ENCODE measurements around the gene PAX5. TPM values are rescaled to one million over a fixed set of nuclear protein-coding genes. Genes with fewer than 3 reads are reported as not detected.

The PAX5 gene
- total and polyA plus RNA-seq, 3 donors from 2014 or later, result 0.79 to 1.9 (median 1.3) TPM

- H3K4me3 ChIP-seq, result no peak overlapping the region
- no peak overlapping the region for H3K27ac ChIP-seq
- H3K4me1 ChIP-seq, result no peaks in the 10 kb centered on the region
- no peaks in the 10 kb centered on the region for H3K36me3 ChIP-seq (ENCODE audit: low read depth, missing control alignments)
- no peak for DNase-seq
- no peaks in the 10 kb centered on the region for H3K9me3 ChIP-seq
- intact Hi-C loops (cut with DNase I; ENCODE audit: low total_unique reads), result no loop called here
- 86 to 89% methylated on average over 13 to 21 of the region's 21 CpGs for WGBS, 2 donors
- TF ChIP-seq CTCF (IDR thresholded peaks at IDR 0.05), result no peak
- no peak for TF ChIP-seq POLR2A (IDR thresholded peaks at IDR 0.05)
- H3K27me3 ChIP-seq, result no peaks in the 10 kb centered on the region
Measured at GRCh38 chr9:36966371-36967097, 67.5 kb downstream of the PAX5 start.

- Histone ChIP-seq H3K27me3 (no peaks in the 10 kb centered on the region), H3K36me3 (ENCODE audit: low read depth, missing control alignments) (no peaks in the 10 kb centered on the region), H3K4me1 (no peaks in the 10 kb centered on the region), H3K4me3 (no peak overlapping the region), H3K27ac (no peak overlapping the region), H3K9me3 (no peaks in the 10 kb centered on the region)
- 94 to 98% methylated on average over 7 of the region's 7 CpGs for WGBS, 2 donors
- intact Hi-C loops (cut with DNase I; ENCODE audit: low total_unique reads), result no loop called here
- TF ChIP-seq CTCF (IDR thresholded peaks at IDR 0.05) (no peak), POLR2A (IDR thresholded peaks at IDR 0.05) (no peak)
- no peak for DNase-seq
Measured at GRCh38 chr9:36964791-36965190, 69.3 kb downstream of the PAX5 start.

GRCh38 chr9:36963346-36963745 lies 70.7 kb downstream of the PAX5 start:
- Histone ChIP-seq H3K27me3 (no peaks in the 10 kb centered on the region), H3K4me3 (no peak overlapping the region), H3K27ac (no peak overlapping the region), H3K36me3 (ENCODE audit: low read depth, missing control alignments) (no peaks in the 10 kb centered on the region), H3K4me1 (no peaks in the 10 kb centered on the region), H3K9me3 (no peaks in the 10 kb centered on the region)
- TF ChIP-seq POLR2A (IDR thresholded peaks at IDR 0.05), result no peak
- no peak for TF ChIP-seq CTCF (IDR thresholded peaks at IDR 0.05)
- intact Hi-C loops (cut with DNase I; ENCODE audit: low total_unique reads), result no loop called here
- 80 to 82% methylated on average over 7 of the region's 7 CpGs for WGBS, 2 donors
- DNase-seq, result no peak

DNA sequence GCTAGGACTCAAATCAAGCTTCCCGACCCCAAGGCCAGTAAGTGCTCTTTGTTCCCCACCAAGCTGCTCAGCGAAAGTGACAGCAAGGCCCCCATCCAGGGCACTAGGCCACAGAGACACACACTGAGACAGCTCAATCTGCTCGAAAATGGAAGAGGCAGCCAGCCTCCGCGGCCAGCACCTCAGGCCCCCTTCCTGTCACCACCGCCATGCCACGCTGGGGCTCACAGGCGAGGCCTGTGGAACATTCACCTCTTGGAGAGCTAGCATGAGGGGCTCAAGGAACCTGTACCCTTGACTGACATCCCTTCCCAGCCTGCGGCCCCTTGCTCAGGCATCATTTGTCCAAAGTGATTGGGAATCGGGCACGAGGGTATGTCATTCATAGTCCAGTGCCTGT lies 71.4 kb downstream of the PAX5 start:
- TF ChIP-seq POLR2A (IDR thresholded peaks at IDR 0.05) (no peak), CTCF (IDR thresholded peaks at IDR 0.05) (no peak)
- no peak overlapping the region for H3K4me3 ChIP-seq
- intact Hi-C loops (cut with DNase I; ENCODE audit: low total_unique reads), result no loop called here
- DNase-seq, result no peak
- H3K4me1 ChIP-seq, result no peaks in the 10 kb centered on the region
- no peaks in the 10 kb centered on the region for H3K27me3 ChIP-seq
- H3K36me3 ChIP-seq (ENCODE audit: low read depth, missing control alignments), result no peaks in the 10 kb centered on the region
- WGBS, 2 donors, result 97 to 100% methylated on average over 3 to 11 of the region's 11 CpGs
- no peak overlapping the region for H3K27ac ChIP-seq
- H3K9me3 ChIP-seq, result no peaks in the 10 kb centered on the region
